Effector memory CD4-positive, alpha-beta T cell (primary cell): Measurements from ENCODE around the gene CELSR2.

Experiments
- DNase-seq, 3 donors: peaks; one replicate each; pipeline ENCODE4 v3.0.0-alpha.2; 2020
- H3K27ac ChIP-seq: 2 replicates; pipeline ENCODE4 v1.7.0; 2013; ENCODE audit warnings: mild to moderate bottlenecking, low read length, moderate library complexity; ENCODE audit not compliant: insufficient read depth, poor library complexity, severe bottlenecking
- H3K27me3 ChIP-seq: replicated peaks from 2 replicates; pipeline ENCODE4 v1.7.0; 2013; ENCODE audit warnings: mild to moderate bottlenecking, low read length; ENCODE audit not compliant: insufficient read depth, control insufficient read depth, poor library complexity, severe bottlenecking
- H3K36me3 ChIP-seq: 2 replicates; pipeline ENCODE4 v1.7.0; 2013; ENCODE audit warnings: mild to moderate bottlenecking, low read length, moderate library complexity; ENCODE audit not compliant: control insufficient read depth, insufficient read depth
- H3K4me1 ChIP-seq: 2 replicates; pipeline ENCODE4 v1.7.0; 2013; ENCODE audit warnings: low read length, mild to moderate bottlenecking; ENCODE audit not compliant: control insufficient read depth, insufficient read depth, poor library complexity, severe bottlenecking
- H3K4me3 ChIP-seq: 2 replicates; pipeline ENCODE4 v1.7.0; 2013; ENCODE audit warnings: low read length, low read depth, mild to moderate bottlenecking; ENCODE audit not compliant: insufficient read depth, poor library complexity, severe bottlenecking
- H3K9me3 ChIP-seq: 2 replicates; pipeline ENCODE4 v1.7.0; 2013; ENCODE audit warnings: mild to moderate bottlenecking, low read length, moderate library complexity; ENCODE audit not compliant: control insufficient read depth

The CELSR2 gene

GRCh38 chr1:109251277-109252166 is 2.2 kb downstream of the CELSR2 start:
- no peak for DNase-seq
- H3K27ac ChIP-seq = no peak overlapping the region
- H3K4me3 ChIP-seq = no peak overlapping the region
- H3K36me3 ChIP-seq = no peaks in the 10 kb centered on the region
- H3K27me3 ChIP-seq = no peaks in the 10 kb centered on the region
- no peaks in the 10 kb centered on the region for H3K9me3 ChIP-seq
- H3K4me1 ChIP-seq = peaks cover 4% of the 10 kb centered on the region

- Histone ChIP-seq H3K27me3 (no peaks in the 10 kb centered on the region), H3K9me3 (no peaks in the 10 kb centered on the region), H3K27ac (no peak overlapping the region), H3K4me3 (no peak overlapping the region), H3K4me1 (peaks cover 4% of the 10 kb centered on the region), H3K36me3 (no peaks in the 10 kb centered on the region)
- no peak for DNase-seq
Measured at GRCh38 chr1:109252167-109252892, 3.0 kb downstream of the CELSR2 start.

- no peak for DNase-seq
- H3K36me3 ChIP-seq = no peaks in the 10 kb centered on the region
- no peak overlapping the region for H3K27ac ChIP-seq
- no peaks in the 10 kb centered on the region for H3K27me3 ChIP-seq
- no peaks in the 10 kb centered on the region for H3K9me3 ChIP-seq
- peaks cover 4% of the 10 kb centered on the region for H3K4me1 ChIP-seq
- no peak overlapping the region for H3K4me3 ChIP-seq
Measured at GRCh38 chr1:109252893-109253802, 3.8 kb downstream of the CELSR2 start.

GRCh38 chr1:109253803-109254620 is 4.7 kb downstream of the CELSR2 start:
- no peak overlapping the region for H3K4me3 ChIP-seq

GRCh38 chr1:109254621-109255096 is 5.3 kb downstream of the CELSR2 start:
- Histone ChIP-seq H3K4me1 (no peaks in the 10 kb centered on the region), H3K27ac (no peak overlapping the region), H3K36me3 (no peaks in the 10 kb centered on the region), H3K9me3 (no peaks in the 10 kb centered on the region), H3K4me3 (no peak overlapping the region), H3K27me3 (no peaks in the 10 kb centered on the region)
- DNase-seq = no peak

More at GRCh38 chr1:109253803-109254620, 4.7 kb downstream of the CELSR2 start:
- no peak overlapping the region for H3K27ac ChIP-seq
- no peak for DNase-seq
- no peaks in the 10 kb centered on the region for H3K27me3 ChIP-seq
- H3K9me3 ChIP-seq = no peaks in the 10 kb centered on the region
- peaks cover 3% of the 10 kb centered on the region for H3K4me1 ChIP-seq
- no peaks in the 10 kb centered on the region for H3K36me3 ChIP-seq

GRCh38 chr1:109255097-109255651 is 5.8 kb downstream of the CELSR2 start:
- H3K27me3 ChIP-seq = no peaks in the 10 kb centered on the region

GRCh38 chr1:109255678-109256077 is 6.3 kb downstream of the CELSR2 start:
- no peaks in the 10 kb centered on the region for H3K36me3 ChIP-seq
- no peak overlapping the region for H3K27ac ChIP-seq
- no peak for DNase-seq
- no peaks in the 10 kb centered on the region for H3K9me3 ChIP-seq
- H3K27me3 ChIP-seq = no peaks in the 10 kb centered on the region
- no peak overlapping the region for H3K4me3 ChIP-seq
- no peaks in the 10 kb centered on the region for H3K4me1 ChIP-seq

More at GRCh38 chr1:109255097-109255651, 5.8 kb downstream of the CELSR2 start:
- H3K4me1 ChIP-seq = no peaks in the 10 kb centered on the region
- H3K27ac ChIP-seq = no peak overlapping the region
- no peaks in the 10 kb centered on the region for H3K9me3 ChIP-seq
- H3K4me3 ChIP-seq = no peak overlapping the region
- no peak for DNase-seq
- no peaks in the 10 kb centered on the region for H3K36me3 ChIP-seq

GRCh38 chr1:109256085-109256484 is 6.7 kb downstream of the CELSR2 start:
- no peak for DNase-seq
- H3K36me3 ChIP-seq = no peaks in the 10 kb centered on the region
- H3K4me1 ChIP-seq = no peaks in the 10 kb centered on the region
- no peaks in the 10 kb centered on the region for H3K9me3 ChIP-seq
- H3K27ac ChIP-seq = no peak overlapping the region
- no peak overlapping the region for H3K4me3 ChIP-seq
- no peaks in the 10 kb centered on the region for H3K27me3 ChIP-seq
